Ovary (tissue), 9 donors: ENCODE results near the gene INS. TPM values are rescaled to one million over a fixed set of nuclear protein-coding genes. Genes with fewer than 3 reads are reported as not detected.

Experiments
- DNase-seq, 5 donors: peaks; one replicate each; pipeline ENCODE4 v3.0.0-alpha.2; 2019 to 2020
- H3K27ac ChIP-seq, 2 donors: fragments of 200-600 bp; one replicate each; pipeline versions ENCODE4 v1.5.1 to v1.8.0; 2019 to 2022
- H3K27me3 ChIP-seq: fragments of 200-600 bp; one replicate; pipeline ENCODE4 v1.8.0; 2022
- H3K36me3 ChIP-seq: fragments of 200-600 bp; sonication (generic); one replicate; pipeline ENCODE4 v1.5.1; 2019
- H3K4me1 ChIP-seq: one replicate; pipeline ENCODE4 v1.8.1; 2013; ENCODE audit warnings: mild to moderate bottlenecking, moderate library complexity; ENCODE audit not compliant: insufficient read depth
- H3K4me3 ChIP-seq: fragments of 200-600 bp; sonication (generic); one replicate; pipeline ENCODE4 v1.5.1; 2017
- H3K9me3 ChIP-seq, 2 donors: fragments of 200-600 bp in 1 of 2; sonication (generic) in 1 of 2; one replicate each; pipeline versions ENCODE4 v1.5.1 to v1.8.1; 2013 to 2019; ENCODE audit warnings: mild to moderate bottlenecking in 1 of 2, moderate library complexity in 1 of 2
- CTCF ChIP-seq, 3 donors: fragments of 450-650 bp in 2 of 3; fragments of 200-600 bp in 1 of 3; IDR thresholded peaks; one replicate each; pipeline versions ENCODE4 v1.5.1 to v1.8.0; 2016 to 2022; ENCODE audit warnings: antibody characterized with exemption in 3 of 3, mild to moderate bottlenecking in 1 of 3
- EP300 ChIP-seq: sonication (generic); formaldehyde crosslinking; IDR thresholded peaks from one replicate; pipeline ENCODE4 v1.6.1; 2017; ENCODE audit warnings: antibody characterized with exemption
- POLR2A ChIP-seq: fragments of 450-650 bp; IDR thresholded peaks from one replicate; pipeline ENCODE4 v1.6.1; 2017; ENCODE audit warnings: antibody characterized with exemption, mild to moderate bottlenecking, moderate library complexity
- WGBS, 3 donors: extraction: QIAGEN DNeasy Blood & Tissue Kit in 1 of 3; methylation state at CpG; one replicate each; pipeline versions ENCODE4 v1.1.5 to v1.1.7; 2013 to 2017; 5-methylcytosine and 5-hydroxymethylcytosine counted together
- intact Hi-C, 4 donors: fragments of 100-400 bp; cut with DNase I; formaldehyde crosslinking; loops; one replicate each; pipeline versions ENCODE4 v1.11.0 to v1.15.1; 2022 to 2023
- polyA plus RNA-seq, 2 donors: library from polyadenylated mRNA; stranded (reverse); fragments of 200-250 nt in 1 of 2; fragments of 350-450 nt in 1 of 2; fragmentation: Illumina TruSeq in 1 of 2; extraction: RNeasy Lipid Tissue Mini Kit (QIAGEN cat#74804) in 1 of 2; gene quantifications; one replicate each; pipeline ENCODE4 v1.2.3, GENCODE V29; 2013 to 2014
- total RNA-seq, 7 donors: library from RNA; depleted of rRNA in 2 of 7; stranded (reverse); fragments of >200 nt in 2 of 7; fragmentation: NEBNext Ultra II Directional in 3 of 7; extraction: Animal tissue kit (Norgen Biotek cat#: 25700) in 3 of 7; gene quantifications; one replicate each; pipeline versions ENCODE4 v1.1.0 to v1.2.4, GENCODE V29; 2016 to 2023
- donor health status: DM: no; HTN: no; CAD: no; lungs with moderate emphysema.
- donor health status: DM: no; HTN: no; CAD: no.
- donor health status: Bipolar disorder and iron deficiency.
- donor health status: DM: yes; HTN: yes; CAD: no.
- donor health status: DM: no; HTN: no; CAD: no.
- donor health status: DM: yes; HTN: yes; CAD: no.

The INS gene
- total and polyA plus RNA-seq, 9 donors = 0.89 to 1.4 TPM; not detected in 7

GRCh38 chr11:2143799-2144543 lies 17.0 kb downstream of the INS start:
- peaks cover 4% of the 10 kb centered on the region for H3K27me3 ChIP-seq
- H3K27ac ChIP-seq = no peak overlapping the region
- no peak for DNase-seq
- WGBS, 3 donors = 1 to 6% (median 1%) methylated on average over 72 of the region's 72 CpGs
- no peaks in the 10 kb centered on the region for H3K4me1 ChIP-seq
- H3K9me3 ChIP-seq = no peaks in the 10 kb centered on the region
- intact Hi-C loops = loop anchor here in 1 of 4 donors (10.0 kb wide), 1 partner anchor 219 kb away; no protein-coding TSS in a partner anchor
- TF ChIP-seq CTCF (IDR thresholded peaks at IDR 0.05) (no peak), EP300 (no peak), POLR2A (no peak)
- no peak overlapping the region for H3K4me3 ChIP-seq
- no peaks in the 10 kb centered on the region for H3K36me3 ChIP-seq

- TF ChIP-seq EP300 = no peak
- no peak for TF ChIP-seq POLR2A
- no peak for TF ChIP-seq CTCF (IDR thresholded peaks at IDR 0.05)
- intact Hi-C loops = loop anchor here in 1 of 4 donors (10.0 kb wide), 1 partner anchor 219 kb away; no protein-coding TSS in a partner anchor
These were observed 17.6 kb downstream of the INS start for GRCh38 chr11:2143477-2143798.

GRCh38 chr11:2142762-2143202 lies 18.2 kb downstream of the INS start:
- Histone ChIP-seq H3K27ac (no peak overlapping the region), H3K4me3 (no peak overlapping the region), H3K27me3 (peaks cover 4% of the 10 kb centered on the region), H3K4me1 (no peaks in the 10 kb centered on the region), H3K36me3 (no peaks in the 10 kb centered on the region), H3K9me3 (no peaks in the 10 kb centered on the region)
- intact Hi-C loops = loop anchor here in 1 of 4 donors (10.0 kb wide), 1 partner anchor 218 kb away; no protein-coding TSS in a partner anchor
- WGBS, 3 donors = 24 to 29% (median 26%) methylated on average over 6 of the region's 6 CpGs
- DNase-seq = no peak
- TF ChIP-seq EP300 = no peak
- no peak for TF ChIP-seq CTCF (IDR thresholded peaks at IDR 0.05)
- no peak for TF ChIP-seq POLR2A

More at GRCh38 chr11:2143477-2143798, 17.6 kb downstream of the INS start:
- Histone ChIP-seq H3K9me3 (no peaks in the 10 kb centered on the region), H3K36me3 (no peaks in the 10 kb centered on the region), H3K27me3 (peaks cover 4% of the 10 kb centered on the region), H3K4me1 (no peaks in the 10 kb centered on the region), H3K27ac (no peak overlapping the region), H3K4me3 (no peak overlapping the region)
- no peak for DNase-seq
- 5 to 12% (median 9%) methylated on average over 12 of the region's 12 CpGs for WGBS, 3 donors

- no peak for DNase-seq
- H3K4me3 ChIP-seq = no peak overlapping the region
- no peak overlapping the region for H3K27ac ChIP-seq
- intact Hi-C loops = loop anchor here in 1 of 4 donors (10.0 kb wide), 1 partner anchor 218 kb away; no protein-coding TSS in a partner anchor
- WGBS, 3 donors = 27 to 36% (median 29%) methylated on average over 5 of the region's 5 CpGs
- no peak for TF ChIP-seq CTCF (IDR thresholded peaks at IDR 0.05)
- no peak for TF ChIP-seq POLR2A
- TF ChIP-seq EP300 = no peak
- H3K27me3 ChIP-seq = peaks cover 4% of the 10 kb centered on the region
- H3K9me3 ChIP-seq = no peaks in the 10 kb centered on the region
- H3K4me1 ChIP-seq = no peaks in the 10 kb centered on the region
- H3K36me3 ChIP-seq = no peaks in the 10 kb centered on the region
These were observed 18.7 kb downstream of the INS start for GRCh38 chr11:2142300-2142759.
